ENCODE data around the gene PRKCA.

GRCh38 chr17:66819466-66819865, 517.1 kb downstream of the PRKCA start:
- TF ChIP-seq POLR2AphosphoS5 (IDR thresholded peaks at IDR 0.05; ENCODE audit: low read depth, low read length), result no peak
- no peak for TF ChIP-seq POLR2A (IDR thresholded peaks at IDR 0.05; ENCODE audit: low read depth, low read length)
- no peak for TF ChIP-seq TAF1 (IDR thresholded peaks at IDR 0.05; ENCODE audit: borderline replicate concordance, low read depth, low read length)
